Measurements from ENCODE around the gene CD9. TPM values are rescaled to one million over a fixed set of nuclear protein-coding genes. Genes with fewer than 3 reads are reported as not detected.

Gene CD9
- total and polyA plus RNA-seq, 2 donors from 2014 or later: 301 to 421 TPM

- DNase-seq: no peak
- intact Hi-C loops (cut with DNase I): no loop called here
- Histone ChIP-seq H3K9ac (ENCODE audit: low read length in 3 of 3) (peak overlapping the region in 1 of 3 donors; percentile 73), H3K36me3 (ENCODE audit: control insufficient read depth in 2 of 3, insufficient read depth in 3 of 3, low read length in 3 of 3) (peaks cover 0 to 3% (median 0%) of the 10 kb centered on the region in 3 donors), H3K4me3 (ENCODE audit: low read length in 3 of 3) (peak overlapping the region in 2 of 3 donors; percentile 11 to 28), H3K27ac (ENCODE audit: low read depth in 2 of 2, low read length in 2 of 2) (peak overlapping the region; percentile 40 to 67), H3K27me3 (ENCODE audit: control insufficient read depth, insufficient read depth, low read length) (no peaks in the 10 kb centered on the region), H3K9me3 (ENCODE audit: control insufficient read depth in 2 of 3, insufficient read depth in 1 of 3, low read length in 3 of 3) (no peaks in the 10 kb centered on the region), H3K4me1 (ENCODE audit: control insufficient read depth in 2 of 3, insufficient read depth in 2 of 3, low read depth in 1 of 3, low read length in 3 of 3) (peaks cover 0 to 25% (median 19%) of the 10 kb centered on the region in 3 donors)
- no peak for FAIRE-seq
- TF ChIP-seq, protein P1, sequence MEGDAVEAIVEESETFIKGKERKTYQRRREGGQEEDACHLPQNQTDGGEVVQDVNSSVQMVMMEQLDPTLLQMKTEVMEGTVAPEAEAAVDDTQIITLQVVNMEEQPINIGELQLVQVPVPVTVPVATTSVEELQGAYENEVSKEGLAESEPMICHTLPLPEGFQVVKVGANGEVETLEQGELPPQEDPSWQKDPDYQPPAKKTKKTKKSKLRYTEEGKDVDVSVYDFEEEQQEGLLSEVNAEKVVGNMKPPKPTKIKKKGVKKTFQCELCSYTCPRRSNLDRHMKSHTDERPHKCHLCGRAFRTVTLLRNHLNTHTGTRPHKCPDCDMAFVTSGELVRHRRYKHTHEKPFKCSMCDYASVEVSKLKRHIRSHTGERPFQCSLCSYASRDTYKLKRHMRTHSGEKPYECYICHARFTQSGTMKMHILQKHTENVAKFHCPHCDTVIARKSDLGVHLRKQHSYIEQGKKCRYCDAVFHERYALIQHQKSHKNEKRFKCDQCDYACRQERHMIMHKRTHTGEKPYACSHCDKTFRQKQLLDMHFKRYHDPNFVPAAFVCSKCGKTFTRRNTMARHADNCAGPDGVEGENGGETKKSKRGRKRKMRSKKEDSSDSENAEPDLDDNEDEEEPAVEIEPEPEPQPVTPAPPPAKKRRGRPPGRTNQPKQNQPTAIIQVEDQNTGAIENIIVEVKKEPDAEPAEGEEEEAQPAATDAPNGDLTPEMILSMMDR (IDR thresholded peaks at IDR 0.05; ENCODE audit: borderline replicate concordance, extremely low read depth, insufficient read depth): no peak
Measured at GRCh38 chr12:6204533-6205143, 4.4 kb downstream of the CD9 start.

- TF ChIP-seq, protein P1 (IDR thresholded peaks at IDR 0.05; ENCODE audit: borderline replicate concordance, extremely low read depth, insufficient read depth): no peak
- intact Hi-C loops (cut with DNase I): no loop called here
- peak overlapping the region; percentile 57 to 67 for H3K27ac ChIP-seq (ENCODE audit: low read depth in 2 of 2, low read length in 2 of 2)
Measured at GRCh38 chr12:6205144-6205539, 4.9 kb downstream of the CD9 start.

DNA sequence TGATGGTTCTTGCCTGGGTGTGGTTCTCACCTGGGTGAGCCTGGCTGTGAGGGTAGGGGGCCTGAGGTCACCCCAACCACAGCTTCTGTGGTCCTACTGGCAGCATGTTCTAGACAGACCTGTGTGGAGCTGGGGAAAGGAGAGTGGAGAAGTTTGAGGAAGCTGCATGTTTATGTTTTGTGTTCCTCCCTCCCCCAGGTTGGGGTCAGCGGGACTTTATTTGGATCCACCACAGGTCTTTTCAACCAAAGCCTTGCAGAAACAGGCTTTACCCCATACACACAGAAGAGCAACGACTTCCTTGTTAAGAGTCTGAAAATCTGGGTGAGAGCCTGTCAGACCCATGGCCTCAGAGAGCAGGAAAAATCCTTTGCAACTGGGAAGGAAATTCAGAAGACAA lies 5.6 kb downstream of the CD9 start:
- intact Hi-C loops (cut with DNase I): no loop called here
- Histone ChIP-seq H3K27me3 (ENCODE audit: control insufficient read depth, insufficient read depth, low read length) (no peaks in the 10 kb centered on the region), H3K4me3 (ENCODE audit: low read length in 3 of 3) (no peak overlapping the region), H3K27ac (ENCODE audit: low read depth in 2 of 2, low read length in 2 of 2) (peak overlapping the region; percentile 57 to 67), H3K4me1 (ENCODE audit: control insufficient read depth in 2 of 3, insufficient read depth in 2 of 3, low read depth in 1 of 3, low read length in 3 of 3) (peaks cover 0 to 25% (median 25%) of the 10 kb centered on the region in 3 donors), H3K36me3 (ENCODE audit: control insufficient read depth in 2 of 3, insufficient read depth in 3 of 3, low read length in 3 of 3) (peaks cover 0 to 3% (median 0%) of the 10 kb centered on the region in 3 donors), H3K9ac (ENCODE audit: low read length in 3 of 3) (peak overlapping the region in 1 of 3 donors; percentile 73), H3K9me3 (ENCODE audit: control insufficient read depth in 2 of 3, insufficient read depth in 1 of 3, low read length in 3 of 3) (no peaks in the 10 kb centered on the region)
- DNase-seq: no peak
- no peak for FAIRE-seq
- TF ChIP-seq, protein P1 (IDR thresholded peaks at IDR 0.05; ENCODE audit: borderline replicate concordance, extremely low read depth, insufficient read depth): no peak

More at GRCh38 chr12:6205144-6205539, 4.9 kb downstream of the CD9 start:
- H3K4me1 ChIP-seq (ENCODE audit: control insufficient read depth in 2 of 3, insufficient read depth in 2 of 3, low read depth in 1 of 3, low read length in 3 of 3): peaks cover 0 to 25% (median 22%) of the 10 kb centered on the region in 3 donors
- FAIRE-seq: no peak
- H3K36me3 ChIP-seq (ENCODE audit: control insufficient read depth in 2 of 3, insufficient read depth in 3 of 3, low read length in 3 of 3): peaks cover 0 to 3% (median 0%) of the 10 kb centered on the region in 3 donors
- H3K4me3 ChIP-seq (ENCODE audit: low read length in 3 of 3): no peak overlapping the region
- peak overlapping the region in 1 of 3 donors; percentile 73 for H3K9ac ChIP-seq (ENCODE audit: low read length in 3 of 3)
- H3K9me3 ChIP-seq (ENCODE audit: control insufficient read depth in 2 of 3, insufficient read depth in 1 of 3, low read length in 3 of 3): no peaks in the 10 kb centered on the region
- peak in 1 of 5 donors; percentile 73 for DNase-seq
- H3K27me3 ChIP-seq (ENCODE audit: control insufficient read depth, insufficient read depth, low read length): no peaks in the 10 kb centered on the region
